SK-N-SH treated with all-trans-retinoic acid at 6 μM for 48 hours (cell line): Measurements from ENCODE around the gene STMND1.

Experiments
- ATAC-seq: fragments of 200-7000 bp; cut with Tn5 transposase; 3 replicates; pipeline ENCODE4 v1.9.1; 2020; ENCODE audit warnings: mild to moderate bottlenecking, moderate library complexity
- ARNTL ChIP-seq: fragments of 450-650 bp; formaldehyde crosslinking; IDR thresholded peaks from 2 replicates; pipeline ENCODE4 v1.5.0; 2020; ENCODE audit warnings: low read depth, mild to moderate bottlenecking, moderate library complexity, borderline replicate concordance
- BACH2 ChIP-seq: fragments of 250-450 bp; sonication (Bioruptor Pico); IDR thresholded peaks from 2 replicates; pipeline ENCODE4 v1.9.0; 2021; ENCODE audit warnings: mild to moderate bottlenecking, borderline replicate concordance
- CSDC2 ChIP-seq: fragments of 250-450 bp; sonication (Bioruptor Pico); IDR thresholded peaks from 2 replicates; pipeline ENCODE4 v1.5.0; 2020; ENCODE audit warnings: mild to moderate bottlenecking, moderate library complexity
- ESRRG ChIP-seq: fragments of 250-450 bp; sonication (Bioruptor Pico); IDR thresholded peaks from 2 replicates; pipeline ENCODE4 v1.6.1; 2021; ENCODE audit warnings: mild to moderate bottlenecking
- GLIS3 ChIP-seq: fragments of 250-450 bp; sonication (Bioruptor Pico); IDR thresholded peaks from 2 replicates; pipeline ENCODE4 v1.5.0; 2020; ENCODE audit warnings: mild to moderate bottlenecking, moderate library complexity
- ISL1 ChIP-seq: fragments of 250-450 bp; sonication (Bioruptor Pico); IDR thresholded peaks from 2 replicates; pipeline ENCODE4 v2.1.2; 2022; ENCODE audit warnings: mild to moderate bottlenecking, moderate library complexity
- OSR1 ChIP-seq: fragments of 250-450 bp; sonication (Bioruptor Pico); IDR thresholded peaks from 2 replicates; pipeline ENCODE4 v1.8.0; 2022; ENCODE audit warnings: moderate library complexity, mild to moderate bottlenecking, inconsistent platforms
- PPARA ChIP-seq: fragments of 250-450 bp; sonication (Bioruptor Pico); IDR thresholded peaks from 2 replicates; pipeline ENCODE4 v1.5.0; 2020; ENCODE audit warnings: mild to moderate bottlenecking, borderline replicate concordance
- RARB ChIP-seq: fragments of 250-450 bp; sonication (Bioruptor Pico); IDR thresholded peaks from 2 replicates; pipeline ENCODE4 v1.8.0; 2021; ENCODE audit warnings: mild to moderate bottlenecking, moderate library complexity
- SNAI2 ChIP-seq: fragments of 250-450 bp; sonication (Bioruptor Pico); IDR thresholded peaks from 2 replicates; pipeline ENCODE4 v1.5.0; 2020; ENCODE audit warnings: mild to moderate bottlenecking, moderate library complexity
- TCF4 ChIP-seq: fragments of 250-450 bp; sonication (Bioruptor Pico); IDR thresholded peaks from 2 replicates; pipeline ENCODE4 v1.8.0; 2021; ENCODE audit warnings: mild to moderate bottlenecking, moderate library complexity, borderline replicate concordance
- TOX ChIP-seq: fragments of 250-450 bp; sonication (Bioruptor Pico); IDR thresholded peaks from 2 replicates; pipeline ENCODE4 v1.8.0; 2021; ENCODE audit warnings: mild to moderate bottlenecking, moderate library complexity, borderline replicate concordance
- ZC3H10 ChIP-seq: fragments of 250-450 bp; sonication (Bioruptor Pico); IDR thresholded peaks from 2 replicates; pipeline ENCODE4 v1.5.1; 2021; ENCODE audit warnings: mild to moderate bottlenecking, moderate library complexity
- ZFP3 ChIP-seq: fragments of 250-450 bp; sonication (Bioruptor Pico); IDR thresholded peaks from 2 replicates; pipeline ENCODE4 v1.5.0; 2020; ENCODE audit warnings: mild to moderate bottlenecking, moderate library complexity
- ZNF565 ChIP-seq: fragments of 450-650 bp; formaldehyde crosslinking; conservative IDR thresholded peaks from 2 replicates; pipeline ENCODE4 v1.5.0; 2020; ENCODE audit warnings: low read depth, mild to moderate bottlenecking, moderate library complexity
- ZNF8 ChIP-seq: fragments of 450-650 bp; formaldehyde crosslinking; IDR thresholded peaks from 2 replicates; pipeline ENCODE4 v1.5.0; 2020; ENCODE audit warnings: mild to moderate bottlenecking, moderate library complexity
- TF ChIP-seq, protein P1 (sequence below): fragments of 250-450 bp; sonication (Bioruptor Pico); IDR thresholded peaks from 2 replicates; pipeline ENCODE4 v1.8.0; 2021; ENCODE audit warnings: low read depth, mild to moderate bottlenecking, moderate library complexity, borderline replicate concordance
- TF ChIP-seq, protein P2 (sequence below): fragments of 250-450 bp; sonication (Bioruptor Pico); IDR thresholded peaks from 2 replicates; pipeline ENCODE4 v1.5.1; 2020; ENCODE audit warnings: low read depth, mild to moderate bottlenecking, moderate library complexity
- TF ChIP-seq, protein P3 (sequence below): fragments of 250-450 bp; sonication (Bioruptor Pico); IDR thresholded peaks from 2 replicates; pipeline ENCODE4 v1.8.0; 2020; ENCODE audit warnings: mild to moderate bottlenecking, moderate library complexity, borderline replicate concordance
- TF ChIP-seq, protein P4 (sequence below): fragments of 250-450 bp; sonication (Bioruptor Pico); IDR thresholded peaks from 2 replicates; pipeline ENCODE4 v1.5.1; 2021; ENCODE audit warnings: mild to moderate bottlenecking, moderate library complexity
- TF ChIP-seq, protein P5 (sequence below): fragments of 250-450 bp; sonication (Bioruptor Pico); IDR thresholded peaks from 2 replicates; pipeline ENCODE4 v1.5.0; 2020; ENCODE audit warnings: mild to moderate bottlenecking, moderate library complexity

Gene STMND1

DNA sequence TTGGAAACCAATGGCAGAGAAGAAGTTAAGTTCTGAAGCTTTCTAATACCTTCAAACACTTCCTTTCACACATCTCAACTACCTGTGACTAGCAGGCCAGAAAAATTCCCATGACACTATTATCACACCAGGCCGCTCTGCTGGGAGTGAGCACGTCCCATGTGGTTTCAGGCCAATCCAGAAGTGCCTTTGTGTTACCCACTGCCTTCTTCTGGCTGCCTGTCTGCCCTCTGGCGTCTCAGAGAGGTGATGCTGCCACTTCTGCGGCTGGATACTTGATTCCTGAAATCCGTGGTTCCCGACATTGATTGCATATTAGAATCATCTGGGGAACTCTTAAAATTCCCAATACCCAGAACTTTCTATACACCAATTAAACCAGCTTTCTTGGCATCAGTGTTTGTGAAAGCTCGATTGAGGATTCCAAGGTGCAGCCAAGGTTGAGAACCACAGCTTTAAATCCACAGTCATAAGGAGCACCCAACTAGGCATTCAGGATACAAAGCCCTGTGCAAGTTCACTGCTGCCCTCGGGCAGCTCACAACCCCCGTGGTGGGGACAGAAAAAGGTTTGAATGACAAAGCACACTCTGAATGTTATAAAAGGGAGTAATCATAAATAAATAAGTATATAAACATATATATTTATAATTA lies 65.6 kb downstream of the STMND1 start:
- TF ChIP-seq, protein P1, sequence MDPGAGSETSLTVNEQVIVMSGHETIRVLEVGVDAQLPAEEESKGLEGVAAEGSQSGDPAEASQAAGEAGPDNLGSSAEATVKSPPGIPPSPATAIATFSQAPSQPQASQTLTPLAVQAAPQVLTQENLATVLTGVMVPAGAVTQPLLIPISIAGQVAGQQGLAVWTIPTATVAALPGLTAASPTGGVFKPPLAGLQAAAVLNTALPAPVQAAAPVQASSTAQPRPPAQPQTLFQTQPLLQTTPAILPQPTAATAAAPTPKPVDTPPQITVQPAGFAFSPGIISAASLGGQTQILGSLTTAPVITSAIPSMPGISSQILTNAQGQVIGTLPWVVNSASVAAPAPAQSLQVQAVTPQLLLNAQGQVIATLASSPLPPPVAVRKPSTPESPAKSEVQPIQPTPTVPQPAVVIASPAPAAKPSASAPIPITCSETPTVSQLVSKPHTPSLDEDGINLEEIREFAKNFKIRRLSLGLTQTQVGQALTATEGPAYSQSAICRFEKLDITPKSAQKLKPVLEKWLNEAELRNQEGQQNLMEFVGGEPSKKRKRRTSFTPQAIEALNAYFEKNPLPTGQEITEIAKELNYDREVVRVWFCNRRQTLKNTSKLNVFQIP, result no peak
- TF ChIP-seq SNAI2 (CRISPR knock-in tag) (no peak), OSR1 (CRISPR knock-in tag) (no peak), BACH2 (no peak), PPARA (no peak), TOX (CRISPR knock-in tag) (no peak), ZNF565 (CRISPR knock-in tag) (no peak), GLIS3 (no peak), ZFP3 (CRISPR knock-in tag) (no peak), ESRRG (CRISPR knock-in tag) (no peak), TCF4 (CRISPR knock-in tag) (no peak), ARNTL (CRISPR knock-in tag) (no peak), RARB (CRISPR knock-in tag) (no peak), CSDC2 (CRISPR knock-in tag) (no peak), ZNF8 (CRISPR knock-in tag) (no peak), ZC3H10 (CRISPR knock-in tag) (no peak)
- TF ChIP-seq, protein P2, sequence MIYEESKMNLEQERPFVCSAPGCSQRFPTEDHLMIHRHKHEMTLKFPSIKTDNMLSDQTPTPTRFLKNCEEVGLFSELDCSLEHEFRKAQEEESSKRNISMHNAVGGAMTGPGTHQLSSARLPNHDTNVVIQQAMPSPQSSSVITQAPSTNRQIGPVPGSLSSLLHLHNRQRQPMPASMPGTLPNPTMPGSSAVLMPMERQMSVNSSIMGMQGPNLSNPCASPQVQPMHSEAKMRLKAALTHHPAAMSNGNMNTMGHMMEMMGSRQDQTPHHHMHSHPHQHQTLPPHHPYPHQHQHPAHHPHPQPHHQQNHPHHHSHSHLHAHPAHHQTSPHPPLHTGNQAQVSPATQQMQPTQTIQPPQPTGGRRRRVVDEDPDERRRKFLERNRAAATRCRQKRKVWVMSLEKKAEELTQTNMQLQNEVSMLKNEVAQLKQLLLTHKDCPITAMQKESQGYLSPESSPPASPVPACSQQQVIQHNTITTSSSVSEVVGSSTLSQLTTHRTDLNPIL, result no peak
- TF ChIP-seq, protein P3, sequence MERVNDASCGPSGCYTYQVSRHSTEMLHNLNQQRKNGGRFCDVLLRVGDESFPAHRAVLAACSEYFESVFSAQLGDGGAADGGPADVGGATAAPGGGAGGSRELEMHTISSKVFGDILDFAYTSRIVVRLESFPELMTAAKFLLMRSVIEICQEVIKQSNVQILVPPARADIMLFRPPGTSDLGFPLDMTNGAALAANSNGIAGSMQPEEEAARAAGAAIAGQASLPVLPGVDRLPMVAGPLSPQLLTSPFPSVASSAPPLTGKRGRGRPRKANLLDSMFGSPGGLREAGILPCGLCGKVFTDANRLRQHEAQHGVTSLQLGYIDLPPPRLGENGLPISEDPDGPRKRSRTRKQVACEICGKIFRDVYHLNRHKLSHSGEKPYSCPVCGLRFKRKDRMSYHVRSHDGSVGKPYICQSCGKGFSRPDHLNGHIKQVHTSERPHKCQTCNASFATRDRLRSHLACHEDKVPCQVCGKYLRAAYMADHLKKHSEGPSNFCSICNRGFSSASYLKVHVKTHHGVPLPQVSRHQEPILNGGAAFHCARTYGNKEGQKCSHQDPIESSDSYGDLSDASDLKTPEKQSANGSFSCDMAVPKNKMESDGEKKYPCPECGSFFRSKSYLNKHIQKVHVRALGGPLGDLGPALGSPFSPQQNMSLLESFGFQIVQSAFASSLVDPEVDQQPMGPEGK (CRISPR knock-in tag), result no peak
- TF ChIP-seq, protein P4, sequence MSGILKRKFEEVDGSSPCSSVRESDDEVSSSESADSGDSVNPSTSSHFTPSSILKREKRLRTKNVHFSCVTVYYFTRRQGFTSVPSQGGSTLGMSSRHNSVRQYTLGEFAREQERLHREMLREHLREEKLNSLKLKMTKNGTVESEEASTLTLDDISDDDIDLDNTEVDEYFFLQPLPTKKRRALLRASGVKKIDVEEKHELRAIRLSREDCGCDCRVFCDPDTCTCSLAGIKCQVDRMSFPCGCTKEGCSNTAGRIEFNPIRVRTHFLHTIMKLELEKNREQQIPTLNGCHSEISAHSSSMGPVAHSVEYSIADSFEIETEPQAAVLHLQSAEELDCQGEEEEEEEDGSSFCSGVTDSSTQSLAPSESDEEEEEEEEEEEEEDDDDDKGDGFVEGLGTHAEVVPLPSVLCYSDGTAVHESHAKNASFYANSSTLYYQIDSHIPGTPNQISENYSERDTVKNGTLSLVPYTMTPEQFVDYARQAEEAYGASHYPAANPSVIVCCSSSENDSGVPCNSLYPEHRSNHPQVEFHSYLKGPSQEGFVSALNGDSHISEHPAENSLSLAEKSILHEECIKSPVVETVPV (CRISPR knock-in tag), result no peak
- TF ChIP-seq, protein P5, sequence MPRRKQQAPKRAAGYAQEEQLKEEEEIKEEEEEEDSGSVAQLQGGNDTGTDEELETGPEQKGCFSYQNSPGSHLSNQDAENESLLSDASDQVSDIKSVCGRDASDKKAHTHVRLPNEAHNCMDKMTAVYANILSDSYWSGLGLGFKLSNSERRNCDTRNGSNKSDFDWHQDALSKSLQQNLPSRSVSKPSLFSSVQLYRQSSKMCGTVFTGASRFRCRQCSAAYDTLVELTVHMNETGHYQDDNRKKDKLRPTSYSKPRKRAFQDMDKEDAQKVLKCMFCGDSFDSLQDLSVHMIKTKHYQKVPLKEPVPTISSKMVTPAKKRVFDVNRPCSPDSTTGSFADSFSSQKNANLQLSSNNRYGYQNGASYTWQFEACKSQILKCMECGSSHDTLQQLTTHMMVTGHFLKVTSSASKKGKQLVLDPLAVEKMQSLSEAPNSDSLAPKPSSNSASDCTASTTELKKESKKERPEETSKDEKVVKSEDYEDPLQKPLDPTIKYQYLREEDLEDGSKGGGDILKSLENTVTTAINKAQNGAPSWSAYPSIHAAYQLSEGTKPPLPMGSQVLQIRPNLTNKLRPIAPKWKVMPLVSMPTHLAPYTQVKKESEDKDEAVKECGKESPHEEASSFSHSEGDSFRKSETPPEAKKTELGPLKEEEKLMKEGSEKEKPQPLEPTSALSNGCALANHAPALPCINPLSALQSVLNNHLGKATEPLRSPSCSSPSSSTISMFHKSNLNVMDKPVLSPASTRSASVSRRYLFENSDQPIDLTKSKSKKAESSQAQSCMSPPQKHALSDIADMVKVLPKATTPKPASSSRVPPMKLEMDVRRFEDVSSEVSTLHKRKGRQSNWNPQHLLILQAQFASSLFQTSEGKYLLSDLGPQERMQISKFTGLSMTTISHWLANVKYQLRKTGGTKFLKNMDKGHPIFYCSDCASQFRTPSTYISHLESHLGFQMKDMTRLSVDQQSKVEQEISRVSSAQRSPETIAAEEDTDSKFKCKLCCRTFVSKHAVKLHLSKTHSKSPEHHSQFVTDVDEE (CRISPR knock-in tag), result no peak
- peak; percentile 96 for ATAC-seq

DNA sequence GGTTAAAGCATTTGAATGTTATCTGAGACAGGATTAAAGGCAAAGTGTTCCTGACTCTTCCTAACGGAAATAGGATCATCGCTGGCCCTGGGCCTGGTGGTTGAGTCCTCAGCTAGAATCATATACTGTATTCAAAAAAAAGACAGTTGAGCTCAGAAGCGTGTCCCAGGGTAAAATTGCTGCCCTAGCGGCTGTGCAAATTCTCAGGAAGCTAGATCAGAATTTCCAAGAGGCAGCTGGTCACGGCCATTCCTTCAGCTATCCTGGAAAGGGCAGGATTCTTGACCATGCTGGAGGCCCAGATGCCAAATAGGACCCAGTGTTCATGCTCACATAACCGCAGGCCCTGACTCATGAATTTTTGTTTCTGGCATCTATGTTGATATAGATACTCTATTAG lies 67.4 kb downstream of the STMND1 start:
- ATAC-seq, result no peak
- TF ChIP-seq ZFP3 (CRISPR knock-in tag), result no peak
- no peak for TF ChIP-seq BACH2
- no peak for TF ChIP-seq ISL1
- TF ChIP-seq TCF4 (CRISPR knock-in tag), result no peak

DNA sequence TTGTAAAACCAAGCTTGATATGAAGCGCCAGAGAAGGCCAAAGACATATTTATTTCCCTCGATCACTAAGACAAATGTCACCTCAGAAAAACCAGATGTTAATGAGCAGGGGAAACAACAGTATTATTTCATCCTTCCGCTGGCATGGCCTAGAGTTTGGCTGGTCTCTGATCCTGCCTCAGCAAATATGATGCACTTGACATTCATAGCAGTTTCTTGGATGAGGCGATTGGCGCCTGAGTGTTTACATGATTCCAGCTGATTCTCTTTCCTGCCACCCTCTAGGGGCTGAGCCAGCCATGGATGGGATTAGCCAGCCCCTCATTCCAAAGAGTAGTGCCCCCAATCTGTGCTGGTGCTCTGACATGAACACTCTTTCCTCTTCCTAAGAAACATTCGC lies 67.9 kb downstream of the STMND1 start:
- no peak for ATAC-seq
- no peak for TF ChIP-seq BACH2
